ENCODE measurements around the gene TPT1. TPM values are rescaled to one million over a fixed set of nuclear protein-coding genes. Genes with fewer than 3 reads are reported as not detected.
A peak's percentile ranks its signal among the peaks of the same experiment; 100 is the strongest.
"Not testable (repeated sequence)": the region's sequence is repeated elsewhere in the genome, so short reads cannot be mapped to it uniquely, and the experiment has no call there.

TPT1 gene
- total RNA-seq, result 1,954 and 2,152 TPM in 2 replicates

DNA sequence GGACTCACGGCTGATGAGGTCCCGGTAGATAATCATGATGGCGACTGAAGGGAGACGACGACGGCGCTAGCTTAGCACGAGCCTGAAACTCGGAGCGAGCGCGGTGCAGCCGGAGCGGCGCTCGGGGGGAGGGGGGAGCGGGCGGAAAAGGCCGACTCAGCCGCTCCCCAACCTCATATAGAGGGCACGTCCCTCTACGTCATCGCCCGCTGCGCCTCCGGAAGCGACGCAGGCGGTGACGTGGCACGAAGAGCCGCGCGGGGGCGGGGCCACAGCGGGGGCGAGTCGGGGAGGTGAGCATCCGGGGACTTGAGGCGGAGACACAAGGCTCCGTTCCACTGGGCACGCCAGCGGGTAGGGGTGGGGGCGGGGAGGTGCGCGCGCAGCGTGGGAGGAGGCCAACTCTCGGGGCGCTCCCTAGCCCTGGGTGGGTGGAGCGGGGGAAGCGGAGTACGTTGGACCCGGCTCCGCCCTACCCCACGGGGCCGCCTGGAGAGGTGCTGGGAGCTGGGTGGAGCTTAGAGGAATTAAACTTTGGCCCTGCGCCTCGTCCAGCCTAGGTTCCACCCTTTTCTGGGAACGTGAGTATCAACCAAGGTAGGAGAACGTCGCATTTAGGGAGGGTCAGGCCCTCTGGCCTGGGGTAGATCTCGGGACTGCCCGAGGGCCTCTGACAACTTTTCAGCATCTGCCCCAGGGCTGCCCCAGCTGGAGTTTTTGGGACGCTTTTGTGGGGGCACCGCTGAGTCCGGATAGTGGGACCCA lies at the start of gene TPT1:
Gene TPT1, minus strand, starts transcription at position 150 of the 765 bp plus-strand sequence. Its CDS starts 114 bp downstream, at position 36.
- DNase-seq (ENCODE audit: extremely low read depth, low read depth, low spot score), result peak; percentile 64

DNA sequence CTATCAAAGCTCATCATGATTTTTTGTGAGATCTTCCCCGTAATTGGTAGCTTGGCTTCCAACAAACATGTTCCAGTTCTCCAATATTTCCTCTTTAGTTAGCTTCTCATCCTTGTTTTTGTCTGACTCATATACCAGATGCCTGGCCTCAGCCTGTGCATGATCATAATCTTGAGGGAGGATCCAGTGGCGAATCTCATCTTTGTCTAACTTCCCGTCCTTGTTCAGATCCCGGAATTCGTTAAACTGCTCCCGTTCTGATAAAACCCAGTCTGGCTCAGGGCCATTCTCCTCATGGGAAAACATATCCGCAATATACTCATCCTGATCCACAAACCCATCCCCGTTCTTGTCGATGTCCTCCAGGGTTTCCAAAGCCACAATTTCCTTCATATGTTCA lies 49.4 kb upstream of the TPT1 start:
- DNase-seq (ENCODE audit: extremely low read depth, low read depth, low spot score), result not testable (repeated sequence)

DNA sequence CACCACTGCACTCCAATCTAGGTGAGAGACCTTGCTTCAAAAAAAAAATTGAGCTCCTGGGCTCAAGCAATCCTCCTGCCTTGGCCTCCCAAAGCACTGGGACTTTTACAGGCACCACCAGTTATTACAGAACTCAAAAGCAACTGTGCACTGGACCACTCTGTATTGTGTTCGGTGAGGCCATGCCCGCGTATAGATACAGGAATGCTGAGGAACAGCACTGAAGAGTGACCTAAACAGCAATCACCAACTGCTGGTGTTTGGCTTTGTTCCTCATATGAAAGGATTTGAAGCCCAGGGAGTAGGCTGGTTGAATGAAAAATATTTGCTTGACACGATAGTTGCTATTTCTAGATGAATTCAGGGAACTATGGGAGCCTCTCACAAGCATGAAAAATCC lies 47.7 kb upstream of the TPT1 start:
- DNase-seq (ENCODE audit: extremely low read depth, low read depth, low spot score), result no peak

DNA sequence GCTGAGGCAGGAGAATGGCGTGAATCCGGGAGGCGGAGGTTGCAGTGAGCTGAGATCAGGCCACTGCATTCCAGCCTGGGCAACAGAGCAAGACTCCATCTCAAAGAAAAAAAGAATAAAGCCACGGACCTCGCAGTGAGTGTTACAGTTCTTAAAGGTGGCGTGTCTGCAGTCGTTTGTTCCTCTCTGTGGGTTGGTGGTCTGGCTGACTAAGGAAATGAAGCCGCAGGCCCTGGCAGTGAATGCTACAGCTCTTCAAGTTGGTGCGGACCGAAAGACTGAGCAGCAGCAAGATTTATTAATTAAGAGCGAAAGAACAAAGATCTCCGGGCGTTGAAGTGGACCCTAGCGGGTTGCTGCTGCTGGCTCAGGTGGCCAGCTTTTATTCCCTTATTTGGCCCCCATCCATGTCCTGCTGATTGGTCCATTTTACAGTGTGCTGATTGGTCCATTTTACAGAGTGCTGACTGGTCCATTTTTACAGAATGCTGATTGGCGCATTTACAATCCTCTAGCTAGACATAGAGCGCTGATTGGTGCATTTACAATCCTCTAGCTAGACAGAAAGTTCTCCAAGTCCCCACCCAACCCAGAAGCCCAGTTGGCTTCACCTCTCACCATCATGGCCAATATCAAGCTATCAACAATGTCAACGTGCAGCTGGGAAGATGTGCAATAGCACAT lies 46.1 kb upstream of the TPT1 start:
- not testable (repeated sequence) for DNase-seq (ENCODE audit: extremely low read depth, low read depth, low spot score)

DNA sequence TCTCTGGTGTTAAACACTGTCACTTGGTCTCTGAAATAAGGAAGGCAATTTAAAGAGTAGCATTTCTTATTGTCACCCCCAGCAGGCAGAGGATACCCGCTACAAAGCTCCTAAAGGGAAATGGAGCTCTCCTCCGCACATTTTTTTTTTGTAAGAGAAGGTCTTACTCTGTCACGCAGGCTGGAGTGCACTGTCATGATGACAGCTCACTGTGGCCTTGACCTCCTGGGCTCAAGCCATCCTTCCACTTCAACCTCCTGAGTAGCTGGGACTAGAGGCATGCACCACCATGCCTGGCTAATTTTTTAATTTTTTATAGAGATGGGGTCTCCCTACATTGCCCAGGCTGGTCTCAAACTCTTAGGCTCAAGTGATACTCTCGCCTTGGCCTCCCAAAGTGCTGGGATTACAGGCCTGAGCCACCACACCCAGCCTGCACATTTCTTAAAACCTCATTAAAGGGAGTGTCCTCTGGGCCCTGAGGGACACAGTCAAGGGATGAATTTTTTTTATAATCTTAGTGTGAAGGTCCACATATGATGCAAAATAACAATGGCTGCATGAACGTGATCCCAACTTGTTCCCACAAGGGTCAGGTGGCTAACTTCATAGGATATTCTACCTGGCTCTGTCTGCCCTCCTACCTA lies 45.0 kb upstream of the TPT1 start:
- DNase-seq (ENCODE audit: extremely low read depth, low read depth, low spot score), result no peak

DNA sequence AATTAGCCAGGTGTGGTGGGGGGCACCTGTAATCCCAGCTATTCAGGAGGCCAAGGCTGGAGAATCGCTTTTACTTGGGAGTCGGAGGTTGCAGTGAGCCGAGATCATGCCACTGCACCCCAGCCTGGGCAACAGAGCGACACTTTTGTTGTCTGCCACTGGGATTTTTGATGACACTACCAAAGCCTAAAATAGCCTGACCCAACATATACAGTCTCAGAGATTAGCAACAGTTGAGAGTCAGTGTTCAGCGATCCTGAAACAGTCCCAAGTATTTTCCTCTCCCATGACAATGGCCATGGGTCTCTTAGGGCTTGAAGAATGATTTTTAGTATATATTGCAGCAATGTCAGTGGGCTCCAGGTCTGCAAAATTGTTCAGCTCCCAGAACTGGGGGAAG lies 44.3 kb upstream of the TPT1 start:
- DNase-seq (ENCODE audit: extremely low read depth, low read depth, low spot score), result no peak

DNA sequence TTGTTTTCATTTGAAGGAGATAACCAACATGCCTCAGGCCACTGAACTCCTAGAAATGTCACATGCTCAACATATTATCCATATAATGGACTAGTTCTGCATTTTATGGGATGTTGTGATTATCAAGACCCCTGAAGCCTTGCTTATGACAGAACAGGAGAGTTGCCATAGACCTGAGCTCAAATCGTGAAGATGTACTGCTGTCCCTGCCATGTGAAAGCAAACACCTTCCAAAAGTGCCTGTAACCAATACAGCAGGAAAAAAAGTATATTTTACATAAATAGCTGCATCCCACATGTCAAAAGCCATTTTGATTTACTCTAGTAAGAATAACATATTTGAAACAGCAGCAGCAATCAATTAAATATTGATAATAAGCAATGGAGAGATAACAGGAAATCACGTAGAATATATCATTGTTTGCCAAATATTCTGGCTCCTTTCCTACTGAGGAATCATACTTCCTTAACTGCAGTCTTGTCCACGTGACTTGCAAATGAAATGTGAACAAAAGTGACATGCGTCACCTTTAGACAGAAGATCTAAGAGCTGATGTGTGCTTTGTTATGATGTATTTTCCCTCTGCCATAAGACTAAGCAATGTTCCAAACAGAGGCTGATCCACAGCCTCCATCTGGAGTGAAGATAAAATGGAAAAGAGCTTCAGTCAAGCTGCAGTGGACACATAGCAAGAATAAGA lies 43.6 kb upstream of the TPT1 start:
- no peak for DNase-seq (ENCODE audit: extremely low read depth, low read depth, low spot score)

DNA sequence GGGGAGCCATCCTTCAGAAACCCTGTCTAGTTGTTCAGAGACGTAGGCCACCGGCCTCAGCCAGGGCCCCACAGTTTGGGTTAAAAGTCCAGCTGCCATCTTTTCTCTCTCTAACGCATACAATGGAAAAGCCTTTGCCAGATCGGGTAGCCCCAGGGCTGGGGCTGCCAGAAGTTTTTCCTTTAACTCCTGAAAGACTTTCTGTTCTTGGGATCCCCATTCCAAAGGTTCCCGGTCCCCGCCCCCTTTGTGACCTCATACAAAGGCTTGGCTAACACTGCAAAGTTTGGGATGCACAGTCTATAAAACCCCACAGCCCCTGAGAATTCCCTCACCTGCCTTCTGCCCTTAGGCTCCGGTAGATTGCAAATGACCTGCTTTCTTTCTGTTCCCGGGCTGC lies 41.8 kb upstream of the TPT1 start:
- not testable (repeated sequence) for DNase-seq (ENCODE audit: extremely low read depth, low read depth, low spot score)

DNA sequence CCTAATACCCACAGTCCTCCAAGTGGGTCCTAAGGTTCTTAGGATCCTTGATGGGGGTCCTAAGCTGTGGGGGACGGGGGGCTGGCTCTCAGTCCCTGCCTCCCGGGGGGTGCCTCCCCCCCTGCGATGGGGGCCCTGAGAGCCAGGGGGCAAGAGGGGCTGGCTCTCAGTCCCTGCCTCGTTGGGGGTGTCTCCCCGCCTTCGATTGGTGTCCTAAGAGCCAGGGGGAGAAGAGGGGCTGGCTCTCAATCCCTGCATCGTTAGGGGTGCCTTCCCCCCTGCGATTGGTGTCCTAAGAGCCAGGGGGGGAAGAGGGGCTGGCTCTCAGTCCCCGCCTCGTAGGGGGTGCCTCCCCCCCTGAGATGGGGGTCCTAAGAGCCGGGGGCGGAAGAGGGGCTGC lies 40.2 kb upstream of the TPT1 start:
- DNase-seq (ENCODE audit: extremely low read depth, low read depth, low spot score), result no peak

DNA sequence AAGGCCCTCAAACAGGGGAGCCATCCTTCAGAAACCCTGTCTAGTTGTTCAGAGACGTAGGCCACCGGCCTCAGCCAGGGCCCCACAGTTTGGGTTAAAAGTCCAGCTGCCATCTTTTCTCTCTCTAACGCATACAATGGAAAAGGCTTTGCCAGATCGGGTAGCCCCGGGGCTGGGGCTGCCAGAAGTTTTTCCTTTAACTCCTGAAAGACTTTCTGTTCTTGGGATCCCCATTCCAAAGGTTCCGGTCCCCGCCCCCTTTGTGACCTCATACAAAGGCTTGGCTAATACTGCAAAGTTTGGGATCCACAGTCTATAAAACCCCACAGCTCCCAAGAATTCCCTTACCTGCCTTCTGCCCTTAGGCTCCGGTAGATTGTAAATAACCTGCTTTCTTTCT lies 39.7 kb upstream of the TPT1 start:
- DNase-seq (ENCODE audit: extremely low read depth, low read depth, low spot score), result not testable (repeated sequence)

DNA sequence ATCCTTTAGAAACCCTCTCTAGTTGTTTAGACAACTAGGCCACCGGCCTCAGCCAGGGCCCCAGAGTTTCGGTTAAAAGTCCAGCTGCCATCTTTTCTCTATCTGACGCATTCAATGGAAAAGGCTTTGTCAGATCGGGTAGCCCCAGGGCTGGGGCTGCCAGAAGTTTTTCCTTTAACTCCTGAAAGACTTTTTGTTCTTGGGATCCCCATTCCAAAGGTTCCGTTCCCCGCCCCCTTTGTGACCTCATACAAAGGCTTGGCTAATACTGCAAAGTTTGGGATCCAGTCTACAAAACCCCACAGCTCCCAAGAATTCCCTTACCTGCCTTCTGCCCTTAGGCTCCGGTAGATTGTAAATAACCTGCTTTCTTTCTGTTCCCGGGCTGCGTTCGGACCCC lies 38.5 kb upstream of the TPT1 start:
- not testable (repeated sequence) for DNase-seq (ENCODE audit: extremely low read depth, low read depth, low spot score)

DNA sequence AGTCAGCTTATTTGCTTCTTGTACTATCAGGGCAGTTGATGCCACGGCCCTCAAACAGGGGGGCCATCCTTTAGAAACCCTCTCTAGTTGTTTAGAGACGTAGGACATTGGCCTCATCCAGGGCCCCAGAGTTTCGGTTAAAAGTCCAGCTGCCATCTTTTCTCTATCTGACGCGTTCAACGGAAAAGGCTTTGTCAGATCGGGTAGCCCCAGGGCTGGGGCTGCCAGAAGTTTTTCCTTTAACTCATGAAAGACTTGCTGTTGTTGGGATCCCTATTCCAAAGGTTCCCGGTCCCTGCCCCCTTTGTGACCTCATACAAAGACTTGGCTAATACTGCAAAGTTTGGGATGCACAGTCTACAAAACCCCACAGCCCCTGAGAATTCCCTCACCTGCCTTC lies 37.8 kb upstream of the TPT1 start:
- DNase-seq (ENCODE audit: extremely low read depth, low read depth, low spot score), result not testable (repeated sequence)

DNA sequence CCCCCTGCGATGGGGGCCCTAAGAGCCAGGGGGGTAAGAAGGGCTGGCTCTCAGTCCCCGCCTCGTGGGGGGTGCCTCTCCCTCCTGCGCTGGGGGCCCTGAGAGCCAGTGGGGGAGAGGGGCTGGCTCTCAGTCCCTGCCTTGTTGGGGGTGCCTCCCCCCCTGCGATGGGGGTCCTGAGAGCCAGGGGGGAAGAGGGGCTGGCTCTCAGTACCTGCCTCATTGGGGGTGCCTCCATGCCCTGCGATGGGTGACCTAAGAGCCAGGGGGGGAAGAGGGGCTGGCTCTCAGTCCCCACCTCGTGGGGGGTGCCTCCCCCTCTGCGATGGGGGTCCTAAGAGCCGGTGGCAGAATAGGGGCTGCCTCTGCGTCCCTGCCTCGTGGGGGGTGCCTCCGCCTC lies 36.3 kb upstream of the TPT1 start:
- DNase-seq (ENCODE audit: extremely low read depth, low read depth, low spot score), result not testable (repeated sequence)

DNA sequence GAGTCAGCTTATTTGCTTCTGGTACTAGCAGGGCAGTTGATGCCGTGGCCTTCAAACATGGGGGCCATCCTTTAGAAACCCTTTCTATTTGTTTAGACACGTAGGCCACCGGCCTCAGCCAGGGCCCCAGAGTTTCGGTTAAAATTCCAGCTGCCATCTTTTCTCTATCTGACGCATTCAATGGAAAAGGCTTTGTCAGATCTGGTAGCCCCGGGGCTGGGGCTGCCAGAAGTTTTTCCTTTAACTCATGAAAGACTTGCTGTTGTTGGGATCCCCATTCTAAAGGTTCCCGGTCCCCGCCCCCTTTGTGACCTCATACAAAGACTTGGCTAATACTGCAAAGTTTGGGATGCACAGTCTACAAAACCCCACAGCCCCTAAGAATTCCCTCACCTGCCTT lies 35.7 kb upstream of the TPT1 start:
- not testable (repeated sequence) for DNase-seq (ENCODE audit: extremely low read depth, low read depth, low spot score)

DNA sequence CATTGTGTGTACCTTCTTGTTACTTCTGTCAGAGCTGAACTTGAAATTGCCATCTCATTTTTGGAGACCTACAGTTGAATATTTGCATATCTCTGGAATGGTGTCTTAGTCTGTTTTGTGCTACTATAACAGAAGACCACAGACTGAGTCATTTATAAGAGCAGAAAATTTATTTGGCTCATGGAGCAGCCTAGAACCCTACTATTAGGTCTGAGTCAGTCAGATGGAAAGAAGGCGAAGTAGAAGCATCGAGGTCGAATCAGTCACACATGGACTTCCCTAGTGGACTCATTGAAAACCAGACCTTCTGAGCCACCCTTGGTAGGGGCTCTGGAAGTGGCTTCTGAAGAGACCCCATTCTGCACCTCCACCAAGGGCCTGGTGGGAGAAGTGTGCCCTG lies 33.9 kb upstream of the TPT1 start:
- DNase-seq (ENCODE audit: extremely low read depth, low read depth, low spot score), result no peak

DNA sequence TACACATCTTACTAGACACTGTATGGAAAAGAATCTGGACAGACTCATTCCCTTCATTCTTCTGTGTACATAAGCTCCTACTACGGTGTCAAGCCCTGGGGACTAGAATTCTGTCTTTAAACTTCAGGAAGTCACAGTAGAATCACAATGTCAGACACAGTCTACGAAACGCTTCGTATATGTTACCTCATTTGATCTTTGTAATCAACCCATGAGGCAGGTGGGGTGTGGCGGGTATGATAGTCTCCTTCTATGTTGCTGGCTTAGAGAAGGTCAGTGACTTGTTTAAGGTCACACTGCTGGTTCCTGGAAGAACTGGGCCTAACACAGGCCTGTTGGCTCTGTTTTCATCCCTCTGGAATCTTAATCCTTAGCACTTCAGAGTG lies 32.2 kb upstream of the TPT1 start:
- no peak for DNase-seq (ENCODE audit: extremely low read depth, low read depth, low spot score)

DNA sequence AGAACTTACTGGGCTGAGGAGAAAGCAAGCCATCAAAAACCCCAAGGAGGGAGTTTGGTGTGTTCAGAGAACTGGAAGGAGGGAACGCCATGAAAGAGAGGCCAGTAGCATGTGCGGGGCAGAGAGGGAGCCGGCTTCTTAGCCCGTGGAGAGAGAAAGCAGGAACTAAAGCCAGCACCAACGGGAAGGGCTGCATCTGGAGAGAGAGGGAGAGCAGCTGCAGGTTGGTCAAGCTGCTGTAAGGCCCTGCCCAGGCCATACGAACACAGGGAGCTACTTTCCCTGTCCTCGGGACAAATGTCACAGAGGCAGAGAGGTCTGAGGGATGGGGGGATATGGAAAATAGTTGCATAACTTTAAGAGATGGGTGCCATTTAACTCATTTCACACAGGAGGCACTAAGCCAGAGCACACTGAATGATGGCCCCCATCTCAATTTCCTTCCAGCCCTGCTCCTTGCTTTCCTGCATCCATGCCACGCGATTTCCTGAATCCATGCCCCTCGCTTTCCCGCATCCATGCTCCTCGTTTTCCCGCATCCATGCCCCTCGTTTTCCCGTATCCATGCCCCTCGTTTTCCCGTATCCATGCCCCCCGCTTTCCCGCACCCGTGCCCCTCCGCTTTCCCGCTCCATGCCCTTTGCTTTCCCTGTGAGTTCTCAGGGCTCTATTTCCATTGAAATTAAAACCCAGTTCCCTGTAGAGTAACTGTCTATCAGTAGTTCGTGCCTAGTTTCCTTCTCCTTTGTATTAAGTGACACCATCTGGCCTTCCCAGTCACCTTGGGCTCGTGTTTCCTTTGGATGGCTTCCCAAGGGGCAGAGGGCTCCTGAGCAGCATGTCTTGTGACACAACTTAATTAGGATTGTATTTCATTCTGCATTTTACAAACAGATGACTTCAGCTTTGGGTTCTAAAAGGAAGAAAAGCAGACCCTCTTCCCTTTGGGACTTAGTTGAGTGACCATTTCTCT lies 31.5 kb upstream of the TPT1 start:
- no peak for DNase-seq (ENCODE audit: extremely low read depth, low read depth, low spot score)

DNA sequence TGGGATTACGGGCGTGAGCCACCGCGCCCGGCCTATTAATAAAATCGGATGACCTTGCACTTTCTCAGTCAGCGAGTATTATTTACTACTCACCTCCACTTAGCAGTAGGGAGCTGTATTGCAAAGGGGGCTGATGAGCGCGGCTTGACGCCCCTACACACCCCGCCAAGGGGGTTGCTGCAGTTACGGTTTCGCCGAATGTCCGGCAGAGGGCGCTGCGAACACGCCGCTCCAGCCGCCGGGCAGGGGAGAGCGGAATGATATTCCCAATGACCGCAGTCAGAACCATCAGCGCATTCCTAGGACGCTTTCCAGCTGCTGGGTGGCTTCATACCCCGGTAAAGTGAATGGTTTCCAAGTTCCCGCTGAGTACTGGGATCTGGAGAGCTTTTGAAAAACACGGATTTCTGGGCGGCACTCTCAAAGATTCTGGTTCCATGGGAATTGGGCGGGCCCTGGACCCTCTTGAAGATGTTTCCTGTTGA lies 30.0 kb upstream of the TPT1 start:
- no peak for DNase-seq (ENCODE audit: extremely low read depth, low read depth, low spot score)

DNA sequence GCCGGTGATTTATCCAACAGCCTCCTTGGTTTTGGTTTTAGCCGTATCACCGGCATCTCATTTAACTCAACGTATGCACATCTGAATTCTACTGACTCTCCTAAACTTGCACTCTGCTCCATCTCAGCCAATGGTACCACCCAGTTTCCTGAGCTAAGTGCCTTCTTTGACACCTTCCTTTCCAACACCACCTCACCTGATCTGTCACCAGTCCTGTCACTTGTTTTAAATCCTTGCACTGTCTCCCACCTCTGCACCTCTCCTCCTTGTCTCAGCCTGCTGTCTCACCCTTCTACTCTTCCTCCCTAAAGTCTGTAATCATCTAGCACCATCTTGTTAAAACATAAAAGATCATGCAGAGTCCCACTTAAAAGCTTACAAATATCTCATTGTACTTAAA lies 28.1 kb upstream of the TPT1 start:
- DNase-seq (ENCODE audit: extremely low read depth, low read depth, low spot score), result no peak

DNA sequence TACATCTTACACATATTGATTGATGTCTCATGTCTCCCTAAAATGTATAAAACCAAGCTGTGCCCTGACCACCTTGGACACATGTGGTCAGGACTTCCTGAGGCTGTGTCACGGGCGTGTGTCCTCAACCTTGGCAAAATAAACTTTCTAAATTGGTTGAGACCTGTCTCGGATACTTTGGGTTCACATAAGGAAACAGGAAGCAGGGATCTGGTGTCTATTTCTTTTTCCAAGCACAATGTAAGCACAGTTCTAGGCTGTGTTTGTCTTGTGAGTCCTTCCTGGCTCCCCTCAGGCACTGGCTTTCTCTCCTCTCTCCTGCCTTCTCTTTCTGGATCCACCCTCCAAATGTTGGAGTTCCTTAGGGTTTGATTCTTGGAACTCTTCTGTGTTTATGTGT lies 27.6 kb upstream of the TPT1 start:
- no peak for DNase-seq (ENCODE audit: extremely low read depth, low read depth, low spot score)
